GM12878 (cell line): ENCODE results near the gene BTNL2. TPM values are rescaled to one million over a fixed set of nuclear protein-coding genes. Genes with fewer than 3 reads are reported as not detected.
"Not testable (repeated sequence)": the region's sequence is repeated elsewhere in the genome, so short reads cannot be mapped to it uniquely, and the experiment has no call there.

ENCODE experiments used
- ATAC-seq: fragments of 200-7000 bp; cut with Tn5 transposase; 3 replicates; pipeline ENCODE4 v1.9.1; 2020; ENCODE audit warnings: mild to moderate bottlenecking, moderate library complexity
- BruUV-seq: library from RNA; stranded (reverse); fragments of 400-500 nt; replicated peaks from 2 replicates; lab custom pipeline; 2021; lab: Mats Ljungman, UMichigan
- CTCF ChIA-PET: fragments of 300-600 bp; sonication (Branson Sonifier 250); formaldehyde crosslinking; extraction: SDS; loops from one replicate; lab custom pipeline; 2021; ENCODE audit warnings: inconsistent platforms; lab: Yijun Ruan, JAX
- POLR2A ChIA-PET: fragments of 350-600 bp; formaldehyde crosslinking; extraction: SDS; loops from one replicate; lab custom pipeline; 2021; ENCODE audit warnings: inconsistent platforms; lab: Charles Lee
- RAD21 ChIA-PET: fragments of 300-600 bp; sonication (Branson Sonifier 250); formaldehyde crosslinking; loops from one replicate; lab custom pipeline; 2023; ENCODE audit warnings: antibody characterized with exemption; ENCODE audit not compliant: unreplicated experiment; lab: Charles Lee
- SMC1A ChIA-PET: fragments of 300-600 bp; sonication (Branson Sonifier 250); formaldehyde crosslinking; loops from one replicate; lab custom pipeline; 2023; ENCODE audit not compliant: unreplicated experiment, uncharacterized antibody; lab: Charles Lee
- DNase-seq: peaks from one replicate; pipeline ENCODE4 v3.0.0-alpha.2; 2011; ENCODE audit warnings: low read depth, low spot score
- FAIRE-seq: peaks from 3 replicates; lab custom pipeline; 2011; peaks lifted over from hg19 to GRCh38; lab: Jason Lieb, UNC
- H2AFZ ChIP-seq: 2 replicates; pipeline ENCODE4 v1.6.0; 2011; ENCODE audit warnings: low read depth, low read length, control low read depth; ENCODE audit not compliant: control insufficient read depth
- H3K27ac ChIP-seq: 2 replicates; pipeline ENCODE4 v1.5.1; 2011; ENCODE audit warnings: control low read depth; ENCODE audit not compliant: control insufficient read depth, insufficient read depth
- H3K27me3 ChIP-seq, 2 experiments: replicated peaks in 1 of 2; 2 replicates each; pipeline versions ENCODE4 v1.6.0 to v1.6.1; 2011; ENCODE audit warnings: low read length in 1 of 2; ENCODE audit not compliant: control insufficient read depth in 2 of 2, insufficient read depth in 2 of 2
- H3K36me3 ChIP-seq, 2 experiments: 2 replicates each; pipeline ENCODE4 v1.5.1; 2011; ENCODE audit warnings: low read length in 1 of 2; ENCODE audit not compliant: control insufficient read depth in 2 of 2, insufficient read depth in 2 of 2
- H3K4me1 ChIP-seq: 2 replicates; pipeline ENCODE4 v1.6.1; 2011; ENCODE audit warnings: mild to moderate bottlenecking, low read length, moderate library complexity, mixed read lengths; ENCODE audit not compliant: control insufficient read depth, insufficient read depth
- H3K4me2 ChIP-seq: 2 replicates; pipeline ENCODE4 v1.6.0; 2011; ENCODE audit warnings: control low read depth; ENCODE audit not compliant: control insufficient read depth, insufficient read depth
- H3K4me3 ChIP-seq: fragments of 200-600 bp; sonication (generic); 2 replicates; pipeline ENCODE4 v1.5.1; 2016
- H3K79me2 ChIP-seq: 2 replicates; pipeline ENCODE4 v1.6.0; 2011; ENCODE audit warnings: low read length; ENCODE audit not compliant: control insufficient read depth, insufficient read depth
- H3K9ac ChIP-seq: 2 replicates; pipeline ENCODE4 v1.8.0; 2011; ENCODE audit warnings: low read length, control low read depth, mixed read lengths; ENCODE audit not compliant: control insufficient read depth, insufficient read depth
- H3K9me3 ChIP-seq: replicated peaks from 3 replicates; pipeline ENCODE4 v1.5.1; 2011; ENCODE audit warnings: mild to moderate bottlenecking, low read length; ENCODE audit not compliant: control insufficient read depth, insufficient read depth
- H4K20me1 ChIP-seq: 2 replicates; pipeline ENCODE4 v1.6.0; 2011; ENCODE audit not compliant: control insufficient read depth, insufficient read depth
- ASH2L ChIP-seq: fragments of 300-600, 200-600 bp; sonication (generic); IDR thresholded peaks from 2 replicates; pipeline ENCODE4 v1.6.1; 2017; ENCODE audit warnings: low read depth, mild to moderate bottlenecking, borderline replicate concordance
- BRCA1 ChIP-seq: IDR thresholded peaks from 2 replicates; pipeline ENCODE4 v1.6.1; 2011; ENCODE audit warnings: low read depth, low read length, improper control_type of control experiment
- EED ChIP-seq: sonication (generic); IDR thresholded peaks from 2 replicates; pipeline ENCODE4 v1.6.1; 2016; ENCODE audit warnings: antibody characterized with exemption, low read depth
- ETV6 ChIP-seq, 2 experiments: fragments of 450-650 bp in 1 of 2; IDR thresholded peaks in 1 of 2; conservative IDR thresholded peaks in 1 of 2; 2 replicates each; pipeline ENCODE4 v1.6.1; 2014; ENCODE audit warnings: antibody characterized with exemption in 1 of 2, borderline replicate concordance in 1 of 2, low read depth in 1 of 2, mild to moderate bottlenecking in 1 of 2, moderate library complexity in 1 of 2
- MEF2B ChIP-seq: fragments of 450-650 bp; IDR thresholded peaks from 2 replicates; pipeline ENCODE4 v1.6.1; 2018; ENCODE audit warnings: mild to moderate bottlenecking, moderate library complexity; ENCODE audit not compliant: partially characterized antibody, poor library complexity, severe bottlenecking
- RCOR1 ChIP-seq: conservative IDR thresholded peaks from 2 replicates; pipeline ENCODE4 v1.6.1; 2012; ENCODE audit warnings: low read depth, low read length, improper control_type of control experiment
- SP1 ChIP-seq: IDR thresholded peaks from one replicate; pipeline ENCODE4 v1.6.1; 2011; ENCODE audit warnings: low read depth, low read length
- SRF ChIP-seq, 2 experiments: IDR thresholded peaks; 2 replicates each; pipeline ENCODE4 v1.6.1; 2011; ENCODE audit warnings: low read depth in 2 of 2, low read length in 2 of 2, mild to moderate bottlenecking in 1 of 2, moderate library complexity in 1 of 2
- WGBS: methylation state at CpG from one replicate; pipeline ENCODE4 v1.1.6; 2016; ENCODE audit warnings: low lambda C conversion rate; ENCODE audit not compliant: insufficient replicate concordance, insufficient coverage; ENCODE audit errors: missing lambda C conversion rate; 5-methylcytosine and 5-hydroxymethylcytosine counted together
- in situ Hi-C: fragments of 300-500 bp; cut with MboI; formaldehyde crosslinking; loops from 9 replicates; pipeline ENCODE4 v1.14.3; 2018; ENCODE audit warnings: mixed read lengths
- intact Hi-C: fragments of 100-400 bp; cut with micrococcal nuclease; formaldehyde crosslinking; loops from one replicate; pipeline ENCODE4 v1.14.2; 2022; ENCODE audit not compliant: unreplicated experiment
- polyA plus RNA-seq, 11 experiments: library from polyadenylated mRNA; depleted of rRNA in 4 of 11; unstranded in 6 of 11; stranded (reverse) in 5 of 11; fragments of >200 nt; fragmentation: Nextera tagmentation in 4 of 11; fragmentation: Illumina TruSeq in 1 of 11; extraction: Ambion mirVana in 4 of 11; extraction: Trizol in 1 of 11; gene quantifications; 1 replicate in 1 of 11; 2 replicates in 10 of 11; pipeline versions ENCODE4 v1.2.1 to v1.2.3, GENCODE V29; 2011 to 2016; ENCODE audit warnings: inconsistent platforms in 2 of 11, missing spikeins in 2 of 11, low read depth in 1 of 11
- total RNA-seq, 4 experiments: library from RNA; depleted of rRNA in 3 of 4; stranded (reverse); fragments of >200 nt in 3 of 4; fragmentation: Illumina TruSeq in 1 of 4; extraction: Trizol in 1 of 4; gene quantifications; 2 replicates each; pipeline versions ENCODE4 v1.2.1 to v1.2.3, GENCODE V29; 2013 to 2021

Gene BTNL2
- total and polyA plus RNA-seq, 10 of the 15 experiments (the other 5 are each of a cell fraction or from before 2014, with no cell fraction given): 0.11 to 0.29 (median 0.26) TPM; not detected in 5

GRCh38 chr6:32436186-32436585 is 29.2 kb upstream of the BTNL2 start (continued):
- TF ChIP-seq BRCA1: no peak
- no peak for TF ChIP-seq RCOR1
- TF ChIP-seq SRF (IDR thresholded peaks at IDR 0.05; ENCODE audit: low read depth in 2 of 2, low read length in 2 of 2): no peak
- no peak for TF ChIP-seq ASH2L
- no peak for TF ChIP-seq SP1
- no peak for TF ChIP-seq MEF2B
- no peak for TF ChIP-seq EED
- TF ChIP-seq ETV6 (conservative IDR thresholded peaks at IDR 0.05 in 1 of 2, IDR thresholded peaks at IDR 0.05 in 1 of 2; ENCODE audit: borderline replicate concordance in 1 of 2, low read depth in 1 of 2): no peak

- H2AFZ ChIP-seq, H3K36me3 ChIP-seq, H3K27me3 ChIP-seq, H3K4me3 ChIP-seq, H3K9me3 ChIP-seq, in situ Hi-C loops, H3K4me2 ChIP-seq, H3K79me2 ChIP-seq, FAIRE-seq, H3K27ac ChIP-seq, H4K20me1 ChIP-seq, DNase-seq, ATAC-seq, H3K9ac ChIP-seq, BruUV-seq, POLR2A ChIA-PET: not testable (repeated sequence)
- ChIA-PET RAD21 (interaction anchor here (0.6 to 8.2 kb wide), 6 partner anchors 27 to 353 kb away, joined by 3 to 119 read pairs (median 7); partner anchors contain the start of gene HLA-DQA1), SMC1A (interaction anchor here (1.3 to 7.3 kb wide), 5 partner anchors 12 to 434 kb away, joined by 5 to 154 read pairs (median 38); no protein-coding TSS in a partner anchor), CTCF (interaction anchor here (0.9 to 9.2 kb wide), 4 partner anchors 20 to 434 kb away, joined by 3 to 160 read pairs (median 65); no protein-coding TSS in a partner anchor)
- intact Hi-C loops: loop anchor here (5.0 to 10.0 kb wide), 2 partner anchors 353 to 511 kb away; partner anchors contain the start of gene HLA-DMB
- peaks cover 23% of the 10 kb centered on the region for H3K4me1 ChIP-seq
- 88% methylated on average over 1 of the region's 1 CpG for WGBS
Observed at GRCh38 chr6:32433950-32434349, 27.0 kb upstream of the BTNL2 start.
